GM19351 (cell line): ENCODE results near the gene FADS2.

Experiments used
- ATAC-seq: cut with Tn5 transposase; IDR thresholded peaks from one replicate; pipeline ENCODE4 v1.9.1; 2021; ENCODE audit warnings: mild to moderate bottlenecking, moderate library complexity; ENCODE audit not compliant: unreplicated experiment

The FADS2 gene

DNA sequence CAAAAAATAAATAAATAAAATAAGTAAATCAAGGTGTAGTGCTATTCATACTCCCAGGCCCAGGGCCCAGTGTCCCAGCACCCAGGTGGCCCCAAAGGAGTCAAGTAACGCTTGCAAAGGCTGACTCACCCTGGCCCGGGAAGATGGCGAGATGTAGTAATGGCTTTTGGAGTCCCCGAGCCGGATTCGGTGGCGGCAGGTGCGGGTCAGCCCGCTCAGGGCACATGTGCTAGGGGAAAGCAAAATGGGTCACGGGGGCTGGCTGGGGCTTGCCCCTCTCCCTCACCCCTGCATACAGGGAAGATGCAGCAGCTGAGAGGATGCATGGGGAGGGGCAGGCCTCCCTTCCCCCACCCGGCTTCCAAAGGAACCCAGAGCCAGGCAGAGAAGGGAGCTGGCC is 74.2 kb downstream of the FADS2 start:
- ATAC-seq, result no peak

DNA sequence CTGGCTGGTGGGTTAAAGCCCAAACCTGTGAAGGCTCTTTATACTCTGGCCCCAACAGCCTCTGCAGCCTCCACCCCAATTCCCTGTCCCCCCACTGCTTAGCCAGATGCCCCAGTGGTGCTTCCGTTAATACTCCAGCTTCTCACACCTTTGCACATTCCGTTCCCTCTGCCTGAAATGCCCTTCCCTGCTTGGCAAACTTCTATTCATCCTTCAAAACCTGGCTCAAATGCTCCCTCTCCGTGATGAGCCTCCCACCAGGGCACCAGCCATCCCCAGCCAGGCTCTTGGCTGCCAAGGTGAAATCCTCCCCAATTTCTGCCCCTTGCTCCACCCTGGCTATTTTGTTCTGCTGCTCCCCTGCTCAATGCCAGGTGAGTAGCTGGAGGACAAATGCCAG is 75.7 kb downstream of the FADS2 start:
- no peak for ATAC-seq

DNA sequence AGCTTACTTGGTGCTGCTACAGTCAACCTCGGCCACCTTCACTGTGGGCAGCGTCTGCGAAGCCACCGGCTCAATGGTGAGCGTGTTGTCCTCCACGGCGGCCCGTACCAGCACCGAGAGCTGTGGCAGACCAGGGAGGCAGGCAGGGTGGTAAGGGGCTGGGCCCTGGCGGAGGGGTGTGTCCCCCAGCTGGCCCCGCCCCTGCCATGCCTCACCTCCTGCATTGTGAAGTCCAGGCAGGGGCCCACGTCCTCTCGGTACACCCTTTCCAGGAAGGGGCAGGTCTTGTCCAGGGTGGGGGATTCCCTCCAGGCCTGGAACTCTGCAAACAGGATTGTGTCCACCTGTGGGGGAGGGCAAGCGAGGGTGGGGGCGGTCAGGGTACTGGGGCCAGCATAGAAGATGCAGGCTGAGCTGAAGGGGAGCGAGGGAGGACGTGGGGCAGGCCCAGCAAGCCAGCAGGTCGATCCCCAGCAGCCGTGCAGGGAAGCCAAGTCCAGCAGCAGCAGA is 76.5 kb downstream of the FADS2 start:
- ATAC-seq, result no peak

DNA sequence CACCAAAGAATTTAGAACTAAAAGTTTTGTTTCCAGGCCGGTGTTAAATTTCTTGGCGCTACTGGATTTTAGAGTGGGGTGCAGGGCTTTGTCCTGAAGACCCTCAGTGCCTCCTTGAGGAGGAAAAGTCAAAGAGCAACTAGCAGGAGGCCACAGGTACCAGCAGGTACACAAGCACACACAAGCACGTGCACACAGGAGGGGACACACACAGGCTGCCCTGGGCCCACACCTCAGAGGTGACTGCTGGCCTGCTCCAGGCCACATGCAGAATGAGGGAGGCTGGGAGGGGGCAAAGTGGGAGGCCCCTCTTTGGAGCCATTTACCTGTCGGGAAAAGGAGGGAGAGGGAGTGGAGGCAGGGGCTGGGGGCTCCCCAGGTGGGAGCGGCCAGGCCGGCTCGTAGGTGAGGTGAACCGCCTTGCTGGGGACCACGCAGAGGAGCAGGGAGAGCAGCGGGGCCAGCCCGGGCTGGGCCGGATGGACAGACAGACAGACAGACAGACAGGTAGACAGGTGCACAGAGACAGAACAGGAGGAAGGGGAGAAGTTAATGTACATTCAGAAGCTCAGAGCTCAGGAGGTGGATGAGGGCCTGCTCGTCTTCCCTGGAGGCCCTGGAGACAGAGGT is 77.1 kb downstream of the FADS2 start:
- ATAC-seq, result no peak

DNA sequence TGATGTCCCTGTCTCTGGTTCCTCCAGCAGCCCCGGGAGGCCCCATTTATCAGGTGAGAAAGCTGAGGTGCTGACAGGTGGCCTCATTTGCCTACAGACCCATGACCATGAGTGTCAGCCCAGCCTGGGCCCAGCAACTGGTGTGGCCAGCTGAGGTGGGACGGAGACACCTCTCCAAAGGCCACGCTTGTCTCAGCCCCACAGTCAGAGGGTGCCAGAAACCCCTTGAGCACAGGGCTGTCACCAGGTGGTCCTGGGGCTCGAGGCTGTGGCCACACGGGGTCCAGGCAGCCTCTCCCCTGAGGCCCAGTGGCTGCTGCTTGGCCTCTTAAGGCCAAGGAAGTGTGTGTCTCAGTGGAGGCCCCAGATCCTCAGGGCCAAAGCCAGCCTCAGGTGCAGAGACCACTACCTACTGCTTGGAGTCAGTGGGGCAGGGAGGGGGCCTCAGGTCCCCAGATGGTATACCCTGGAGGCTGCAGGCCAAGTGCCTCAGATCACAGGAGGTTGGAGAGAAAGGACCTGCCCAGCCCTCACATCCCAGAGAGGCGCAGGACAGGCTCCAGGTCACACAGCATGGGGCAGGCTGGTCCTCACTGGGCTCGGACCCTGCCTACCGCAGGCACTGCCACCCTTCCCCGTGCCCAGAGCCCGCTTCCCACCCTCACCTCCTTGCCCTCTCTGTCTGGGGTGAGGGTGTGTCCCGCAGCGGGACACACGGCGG is 77.9 kb downstream of the FADS2 start:
- no peak for ATAC-seq

DNA sequence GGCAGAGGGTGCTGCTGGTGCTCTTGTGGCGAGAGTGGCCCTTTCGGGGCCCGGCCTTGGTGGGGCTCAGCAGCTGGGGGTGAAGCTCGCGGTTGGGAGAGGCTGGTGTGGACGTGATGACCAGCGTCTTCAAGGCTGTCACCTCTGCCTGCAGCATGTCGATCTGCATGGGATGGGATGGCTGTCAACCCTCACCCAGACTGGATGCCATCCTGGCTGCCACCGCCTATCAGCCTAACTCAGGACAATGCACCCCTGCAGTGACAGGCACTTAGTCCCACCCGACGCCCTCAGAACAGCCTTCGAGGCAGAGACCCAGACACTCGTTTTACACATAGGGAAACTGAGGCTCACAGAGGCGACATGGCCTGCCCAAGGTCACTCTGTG is 78.4 kb downstream of the FADS2 start:
- no peak for ATAC-seq

DNA sequence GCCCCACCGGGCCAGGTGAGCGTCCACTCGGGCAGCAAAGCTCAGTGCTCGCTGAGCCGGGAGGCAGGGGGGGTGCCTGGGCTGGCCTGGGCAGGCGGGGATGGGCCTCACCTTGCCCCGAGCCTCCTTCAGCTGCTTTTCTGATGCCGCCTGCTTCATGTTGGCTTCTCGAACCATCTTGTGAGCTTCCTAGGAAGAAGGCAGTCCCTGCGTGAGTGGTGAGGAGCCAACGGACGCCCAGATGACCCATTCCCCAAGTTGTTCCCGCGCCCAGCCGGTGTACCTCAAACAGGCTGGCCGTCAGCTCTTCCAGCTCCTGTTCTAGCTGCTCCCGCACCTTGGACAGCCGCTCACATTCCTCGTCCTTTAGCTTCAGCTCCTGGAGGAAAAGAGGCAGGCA is 79.2 kb downstream of the FADS2 start:
- no peak for ATAC-seq

DNA sequence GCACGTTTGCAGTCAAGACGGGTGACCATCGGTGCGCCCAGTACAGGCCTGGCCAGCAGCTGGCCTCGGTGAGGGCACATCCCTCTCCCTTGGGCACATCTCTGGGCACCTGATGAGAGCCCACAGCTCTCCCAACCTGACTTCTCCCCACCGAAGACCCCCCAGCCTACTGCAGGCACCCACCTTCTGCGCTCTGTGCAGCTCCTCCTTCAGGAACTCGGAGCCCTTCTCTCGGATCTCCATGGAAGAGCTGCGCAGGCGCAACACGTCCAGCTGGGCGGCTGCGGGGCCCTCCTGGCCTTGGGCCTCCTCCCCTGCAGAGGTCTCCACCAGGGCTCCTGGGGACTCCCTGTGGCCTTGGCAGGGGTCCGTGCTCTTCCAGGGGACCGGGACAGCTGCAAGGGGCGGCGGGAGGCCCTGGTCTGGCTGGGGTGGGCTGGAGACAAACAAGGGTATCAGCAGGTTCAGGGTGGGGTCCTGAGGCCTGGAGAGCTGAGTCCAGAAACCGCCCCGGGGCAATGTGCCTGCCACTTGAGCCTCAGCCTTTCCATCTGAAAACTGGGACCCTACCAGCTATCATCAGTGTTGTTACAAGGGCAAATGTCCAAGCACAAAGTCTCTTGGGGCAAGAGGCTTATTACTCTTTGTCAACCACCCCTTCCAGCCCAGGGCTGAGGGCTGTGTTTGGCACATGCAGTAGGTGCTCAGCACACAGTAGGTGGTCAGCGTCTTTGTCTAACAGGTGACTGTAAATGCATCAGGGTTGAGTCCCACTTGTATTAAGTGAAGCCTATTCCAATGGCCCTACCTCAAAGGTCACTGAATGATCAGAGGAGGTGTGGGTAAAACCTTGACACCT is 80.0 kb downstream of the FADS2 start:
- no peak for ATAC-seq

DNA sequence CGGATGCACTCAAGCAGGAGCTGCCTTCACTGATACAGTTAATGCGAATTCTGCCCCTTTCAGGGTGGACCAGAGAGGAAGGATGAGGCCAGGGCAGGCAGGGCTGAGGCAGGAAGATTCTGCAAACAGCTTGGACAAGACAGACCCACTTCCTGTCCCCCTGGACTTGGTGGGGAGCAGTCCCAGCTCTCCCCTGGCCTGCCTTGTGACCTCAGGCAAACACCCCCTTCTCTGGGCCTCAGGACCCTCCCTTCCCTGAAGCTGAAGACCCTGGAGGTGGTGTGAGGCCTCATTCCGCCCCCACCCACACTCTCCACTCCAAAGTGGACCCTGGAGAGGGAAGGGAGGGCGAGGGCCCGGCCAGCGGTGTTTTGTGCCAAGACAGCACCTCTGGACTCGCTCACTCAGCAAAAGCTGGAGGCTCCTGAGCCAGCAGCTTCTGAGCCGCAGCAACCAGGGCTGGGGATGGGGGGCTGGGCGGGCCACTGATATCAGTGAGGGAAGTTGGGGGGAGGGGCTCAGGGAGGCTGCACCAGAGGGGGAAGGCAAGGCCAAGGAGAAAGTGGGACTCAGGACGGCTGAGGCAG is 80.7 kb downstream of the FADS2 start:
- no peak for ATAC-seq

DNA sequence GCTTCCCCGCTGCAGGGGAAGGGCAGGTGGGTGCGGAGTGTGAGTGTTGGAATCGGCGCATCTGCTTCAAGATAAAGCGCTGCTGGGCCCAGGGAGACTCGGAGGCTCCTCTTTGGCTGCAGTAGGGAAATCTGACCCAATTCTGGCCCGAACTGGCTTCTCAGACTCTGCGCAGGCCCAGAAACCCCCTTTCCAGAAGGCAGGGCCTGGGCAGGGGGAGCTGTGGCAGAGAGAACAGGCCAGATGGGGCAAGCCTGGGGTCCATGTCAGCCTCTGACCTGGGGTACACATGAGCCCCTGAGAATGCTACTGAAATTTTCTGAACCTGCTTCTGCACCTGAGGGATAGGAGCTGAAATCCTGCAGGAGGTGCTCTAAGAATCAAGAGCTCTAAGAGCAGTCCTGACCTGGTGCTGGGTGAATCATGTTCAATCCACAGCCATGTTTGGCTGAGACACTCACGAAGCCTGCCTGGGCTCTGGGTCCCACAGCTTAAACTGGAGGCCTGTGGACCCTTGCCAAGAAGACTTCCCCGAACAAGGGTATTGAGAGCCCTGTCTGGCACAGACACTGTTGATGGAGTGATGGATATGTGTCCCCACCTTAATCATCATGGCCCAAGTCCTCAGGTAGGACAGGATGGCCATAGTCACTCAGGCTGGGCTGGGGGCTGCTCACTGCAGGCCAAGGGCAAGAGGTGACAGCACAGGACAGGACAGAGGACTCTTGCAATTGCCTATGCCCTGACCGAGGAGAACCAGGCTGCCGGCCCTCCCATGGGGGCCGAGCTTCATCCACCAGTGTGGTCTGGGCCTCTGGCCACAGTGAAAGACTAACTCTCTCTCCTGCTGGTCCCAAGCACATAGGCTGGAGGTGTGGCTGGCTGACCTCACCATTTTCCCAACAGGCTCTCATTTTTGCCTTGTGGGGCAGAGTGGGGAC is 82.4 kb downstream of the FADS2 start:
- ATAC-seq, result no peak

DNA sequence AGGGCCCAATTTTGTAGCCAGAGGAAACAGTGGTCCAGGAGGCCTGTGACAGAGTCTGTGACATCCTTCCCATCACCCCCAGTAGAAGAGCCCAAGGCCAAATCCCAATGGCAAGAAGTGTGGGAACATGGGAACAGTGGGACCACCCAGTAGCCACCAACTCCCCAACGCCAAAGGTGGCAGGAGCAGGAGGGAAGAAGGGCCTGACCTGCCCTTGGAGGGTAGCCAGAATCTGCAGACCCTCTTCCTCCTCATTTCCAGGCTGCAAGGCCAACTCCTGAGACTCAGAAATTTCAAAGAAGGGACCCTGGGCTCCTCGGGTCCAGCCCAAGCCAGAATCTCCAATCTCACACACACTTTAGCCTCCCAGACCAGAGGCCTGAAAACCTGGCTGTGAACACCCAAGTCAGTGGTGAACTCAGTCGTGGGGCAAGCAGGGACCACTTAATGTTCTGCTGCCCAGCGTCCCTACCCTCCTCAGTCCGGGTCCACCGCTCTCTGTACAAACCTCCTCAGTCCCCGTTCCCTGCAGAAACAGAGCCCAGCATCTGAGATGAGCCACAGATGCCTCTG is 83.1 kb downstream of the FADS2 start:
- ATAC-seq, result no peak

DNA sequence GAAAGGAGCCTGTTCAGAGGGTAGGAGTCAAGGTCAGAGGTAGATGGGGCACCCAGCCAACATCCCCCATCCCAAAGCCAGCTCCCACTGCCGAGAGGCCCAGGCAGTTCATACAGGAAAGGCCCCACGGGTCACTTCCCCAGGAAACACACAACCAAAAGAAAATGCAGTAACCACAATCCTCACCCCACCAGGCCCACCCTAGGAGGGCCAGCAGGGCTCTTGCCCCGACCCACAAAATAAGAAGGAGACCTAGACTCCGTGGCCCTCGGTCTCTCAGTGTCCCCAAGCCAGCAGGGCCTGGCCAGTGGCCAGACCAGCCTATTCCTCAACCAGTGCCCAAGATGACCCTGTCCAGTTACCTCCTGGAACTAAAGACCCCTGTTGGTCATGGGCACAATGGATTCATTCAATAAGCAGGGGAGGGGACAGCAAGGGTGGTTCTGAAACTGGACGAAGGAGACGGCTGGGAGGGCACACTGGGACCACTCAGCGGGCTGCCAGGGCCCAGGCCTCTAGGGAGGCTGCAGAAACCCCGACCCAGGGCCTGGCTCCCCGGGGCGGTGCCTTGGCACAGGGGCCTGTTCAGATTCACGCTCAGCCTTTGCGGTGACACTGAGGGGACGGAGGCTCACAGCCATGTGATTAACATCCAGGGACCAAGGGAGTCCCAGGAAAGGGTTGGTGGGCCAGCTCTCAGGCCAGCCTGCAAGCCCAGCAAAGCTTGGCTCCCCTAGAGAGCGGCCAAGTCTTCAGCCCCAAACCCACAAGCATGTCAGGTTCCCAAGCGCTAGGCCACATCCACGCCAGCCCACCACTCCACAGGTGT is 83.8 kb downstream of the FADS2 start:
- ATAC-seq, result no peak

DNA sequence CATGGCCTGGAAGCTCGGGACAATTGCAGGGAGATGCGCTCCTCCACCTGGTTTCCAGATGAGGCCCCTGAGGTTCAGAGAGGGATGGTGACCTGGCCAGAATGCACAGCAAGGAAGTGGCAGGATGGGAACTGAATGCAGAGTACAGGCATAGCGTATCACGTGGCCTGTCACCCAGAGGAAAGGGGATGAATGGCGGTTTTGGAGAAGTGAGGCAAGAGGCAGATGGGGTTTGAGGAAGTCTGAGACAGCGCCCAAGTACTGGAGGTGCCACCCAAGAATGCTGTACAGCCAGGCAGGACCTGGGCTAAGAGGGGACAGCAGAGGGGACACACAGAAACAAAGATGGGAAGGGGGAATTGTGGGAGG is 84.4 kb downstream of the FADS2 start:
- no peak for ATAC-seq

DNA sequence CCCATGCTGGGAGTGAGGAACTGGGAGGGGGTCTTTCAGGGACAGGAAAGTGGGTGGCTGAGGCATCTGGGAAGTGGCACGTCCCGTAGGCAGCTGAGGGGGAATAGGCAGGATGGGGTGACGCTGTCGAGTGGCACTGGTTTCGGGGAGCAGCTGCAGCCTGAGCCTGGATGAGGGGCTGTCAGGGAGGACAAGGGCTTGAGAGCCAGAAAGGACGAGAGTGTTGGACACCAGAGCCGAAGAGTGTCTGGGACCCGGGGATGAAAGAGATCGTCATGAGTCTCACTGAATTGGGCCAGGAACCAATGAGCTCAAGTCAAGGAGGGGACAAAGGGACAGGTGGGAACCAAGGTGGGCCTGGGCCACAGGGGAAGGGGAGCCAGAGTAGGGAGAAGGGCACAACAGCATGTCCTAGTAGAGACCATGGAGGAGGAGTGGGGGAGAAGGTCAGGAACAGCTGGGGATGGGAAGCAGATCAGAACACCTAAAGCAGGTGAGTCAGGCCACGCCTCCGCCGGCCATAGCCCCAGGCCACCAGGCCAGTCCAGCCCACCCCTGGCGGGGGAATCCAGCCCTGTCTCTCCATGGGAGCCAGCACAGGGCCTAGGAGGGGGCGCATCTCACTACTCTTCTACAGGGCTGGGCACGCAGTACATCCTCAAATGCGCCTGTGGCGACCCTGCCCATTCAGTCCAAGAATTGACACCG is 85.0 kb downstream of the FADS2 start:
- ATAC-seq, result no peak

DNA sequence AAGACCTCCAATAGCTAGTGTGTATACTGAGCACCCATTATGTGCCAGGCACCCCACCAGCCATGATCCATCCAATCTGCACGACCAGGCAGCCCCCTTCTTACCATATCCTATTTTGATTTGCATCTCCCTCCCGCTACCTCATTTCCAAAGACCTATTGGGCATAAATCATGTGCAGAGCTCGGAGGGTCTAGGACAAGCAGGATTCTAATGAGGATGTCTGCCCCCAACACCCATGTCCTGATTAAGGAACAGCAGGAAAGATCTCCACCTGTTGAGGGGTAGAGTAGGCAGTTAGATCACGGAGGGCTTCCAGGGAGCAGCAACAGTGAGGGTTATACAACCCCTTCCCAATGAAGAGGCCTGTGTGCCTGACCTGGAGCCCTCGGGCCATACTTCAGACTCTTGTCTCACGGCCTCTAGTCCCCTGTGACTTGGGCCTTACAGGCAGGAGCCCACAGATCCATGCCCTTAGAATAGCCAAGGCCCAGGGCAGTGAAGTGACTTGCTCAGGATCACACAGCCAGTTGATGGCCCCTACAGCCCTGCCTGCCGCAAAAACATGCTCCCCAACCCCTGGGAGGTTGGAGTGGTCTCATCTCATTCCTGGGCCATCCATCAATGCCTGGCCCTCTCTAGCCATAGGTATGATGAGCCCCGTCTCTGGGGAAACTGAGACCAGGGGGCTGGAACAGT is 85.7 kb downstream of the FADS2 start:
- no peak for ATAC-seq

DNA sequence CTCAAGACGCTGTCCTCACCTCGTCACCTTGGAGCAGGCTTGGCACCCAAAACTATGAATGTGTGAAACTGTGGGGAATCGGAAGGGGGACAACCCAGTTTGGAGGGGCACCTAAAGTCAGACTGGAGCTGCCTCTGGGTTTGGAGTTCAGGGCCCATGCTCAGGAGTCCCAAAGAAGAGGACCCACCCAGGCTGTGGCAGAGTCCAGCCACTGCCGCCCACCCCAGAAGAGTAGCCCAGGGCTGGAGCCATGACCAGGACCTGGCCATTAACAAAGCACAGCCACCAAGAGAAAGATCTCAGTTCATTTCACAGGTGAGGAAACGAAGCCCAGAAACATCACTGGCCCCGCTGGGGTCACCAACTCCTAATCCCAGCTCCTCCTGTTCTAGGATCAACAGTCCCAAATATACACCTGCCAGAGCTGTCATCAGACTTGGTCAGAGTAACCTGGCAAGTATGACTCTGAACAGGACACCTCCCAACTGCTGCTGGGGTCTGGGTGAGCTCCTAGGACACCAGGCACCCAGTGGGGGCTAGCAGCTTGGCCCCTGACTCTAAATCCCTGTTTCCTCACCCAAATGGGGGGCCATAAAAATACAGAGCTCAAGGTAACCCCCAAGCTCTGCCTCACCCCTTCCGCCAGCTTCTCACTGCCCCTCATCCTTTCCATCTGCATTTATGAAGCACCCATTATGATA is 86.5 kb downstream of the FADS2 start:
- ATAC-seq, result no peak

DNA sequence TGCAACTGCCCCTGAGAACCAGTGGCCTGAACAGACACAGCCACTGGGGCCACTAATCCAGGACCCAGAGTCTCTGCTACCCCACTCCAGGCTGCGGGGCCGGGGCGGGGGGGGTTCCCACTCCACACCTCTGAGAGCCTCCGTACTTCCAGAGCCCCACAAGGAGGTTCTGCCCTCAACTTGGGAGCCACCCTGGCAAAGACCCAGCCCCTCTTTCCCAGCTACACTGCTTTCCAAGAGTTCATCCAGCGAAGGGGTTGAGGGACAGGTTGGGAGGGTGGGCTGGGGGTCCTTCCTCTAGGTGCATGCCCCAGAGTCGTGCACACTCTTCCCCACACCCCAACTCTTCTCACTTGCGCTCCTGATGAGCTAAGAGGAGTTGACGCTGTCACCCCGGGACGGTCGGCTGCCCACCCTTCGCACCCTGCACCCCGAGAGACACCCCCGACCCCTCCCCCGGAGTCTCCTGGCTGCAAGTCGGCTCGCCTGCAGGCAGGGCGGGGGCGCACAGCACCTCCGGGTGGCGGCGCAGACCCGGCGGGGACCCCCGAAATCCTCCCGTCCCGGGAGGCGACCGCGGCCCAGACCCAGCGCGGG is 88.7 kb downstream of the FADS2 start:
- no peak for ATAC-seq
